ENCODE measurements around the gene IL15RA.

IL15RA gene

DNA sequence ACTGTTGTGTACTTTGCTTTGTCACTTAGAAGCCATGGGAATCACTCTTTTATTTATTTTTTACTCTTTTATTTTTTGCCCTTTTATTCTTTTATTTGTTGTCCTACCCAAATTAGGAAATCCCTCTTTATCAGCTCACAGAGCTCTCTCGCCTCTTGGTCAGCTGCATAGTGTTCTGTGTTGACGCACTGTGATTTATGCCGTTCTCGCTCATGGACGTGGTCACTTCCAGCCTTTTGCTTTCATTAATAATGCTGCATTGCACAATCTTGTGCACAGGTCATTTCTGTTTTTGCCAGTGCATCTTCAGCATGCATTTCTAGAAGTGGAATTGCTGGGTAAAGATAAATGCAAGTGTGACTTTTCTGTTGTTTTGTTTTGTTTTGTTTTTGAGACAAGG, 45.0 kb downstream of the IL15RA start:
- no peak for DNase-seq (ENCODE audit: low read depth)
- no peak overlapping the region for H3K4me3 ChIP-seq (ENCODE audit: low read depth, low read length)
- TF ChIP-seq, protein P1, sequence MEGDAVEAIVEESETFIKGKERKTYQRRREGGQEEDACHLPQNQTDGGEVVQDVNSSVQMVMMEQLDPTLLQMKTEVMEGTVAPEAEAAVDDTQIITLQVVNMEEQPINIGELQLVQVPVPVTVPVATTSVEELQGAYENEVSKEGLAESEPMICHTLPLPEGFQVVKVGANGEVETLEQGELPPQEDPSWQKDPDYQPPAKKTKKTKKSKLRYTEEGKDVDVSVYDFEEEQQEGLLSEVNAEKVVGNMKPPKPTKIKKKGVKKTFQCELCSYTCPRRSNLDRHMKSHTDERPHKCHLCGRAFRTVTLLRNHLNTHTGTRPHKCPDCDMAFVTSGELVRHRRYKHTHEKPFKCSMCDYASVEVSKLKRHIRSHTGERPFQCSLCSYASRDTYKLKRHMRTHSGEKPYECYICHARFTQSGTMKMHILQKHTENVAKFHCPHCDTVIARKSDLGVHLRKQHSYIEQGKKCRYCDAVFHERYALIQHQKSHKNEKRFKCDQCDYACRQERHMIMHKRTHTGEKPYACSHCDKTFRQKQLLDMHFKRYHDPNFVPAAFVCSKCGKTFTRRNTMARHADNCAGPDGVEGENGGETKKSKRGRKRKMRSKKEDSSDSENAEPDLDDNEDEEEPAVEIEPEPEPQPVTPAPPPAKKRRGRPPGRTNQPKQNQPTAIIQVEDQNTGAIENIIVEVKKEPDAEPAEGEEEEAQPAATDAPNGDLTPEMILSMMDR (IDR thresholded peaks at IDR 0.05; ENCODE audit: control insufficient read depth, extremely low read depth, insufficient read depth): no peak

DNA sequence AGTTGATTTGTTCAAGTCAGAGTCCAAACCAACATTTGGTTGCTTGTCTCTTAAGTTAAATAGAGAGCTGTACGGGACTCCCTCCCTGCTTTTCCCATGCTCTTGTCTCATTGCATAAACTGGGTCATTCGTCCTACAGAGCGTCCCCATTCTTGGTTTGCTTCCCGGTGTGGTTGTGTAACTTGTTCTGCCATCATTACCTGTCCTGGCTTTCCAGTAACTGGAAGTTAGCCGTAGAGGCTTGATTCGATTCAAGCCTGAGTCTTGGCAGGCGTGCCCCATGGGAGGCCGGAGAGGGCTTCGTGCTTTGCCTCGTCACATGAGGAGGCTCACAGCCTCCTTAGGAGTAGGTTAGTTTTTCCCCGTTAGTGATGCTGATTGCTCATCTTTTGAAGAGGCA, 47.1 kb downstream of the IL15RA start:
- H3K4me3 ChIP-seq (ENCODE audit: low read depth, low read length): no peak overlapping the region
- no peak for DNase-seq (ENCODE audit: low read depth)
- TF ChIP-seq, protein P1 (IDR thresholded peaks at IDR 0.05; ENCODE audit: control insufficient read depth, extremely low read depth, insufficient read depth): no peak

DNA sequence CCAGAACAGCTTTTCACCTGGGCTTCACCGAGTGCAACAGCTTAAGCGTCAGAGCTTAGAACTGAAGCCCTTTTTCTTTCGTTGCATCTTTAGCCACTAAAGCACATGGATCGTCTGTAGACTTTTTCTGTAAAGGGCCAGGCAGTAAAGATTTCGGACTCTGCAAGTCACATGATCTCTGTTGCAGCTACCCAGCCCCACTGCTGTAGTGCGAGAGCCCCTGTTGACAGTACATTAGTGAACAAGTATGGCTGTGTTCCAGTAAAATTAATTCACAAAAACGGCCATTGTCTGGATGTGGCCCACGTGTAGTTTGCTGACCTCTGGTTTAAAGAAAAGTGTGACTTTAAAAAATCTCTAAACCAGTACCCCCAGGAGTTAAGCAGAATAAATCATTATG, 47.9 kb downstream of the IL15RA start:
- TF ChIP-seq, protein P1 (IDR thresholded peaks at IDR 0.05; ENCODE audit: control insufficient read depth, extremely low read depth, insufficient read depth): no peak
- DNase-seq (ENCODE audit: low read depth): no peak
- no peak overlapping the region for H3K4me3 ChIP-seq (ENCODE audit: low read depth, low read length)

DNA sequence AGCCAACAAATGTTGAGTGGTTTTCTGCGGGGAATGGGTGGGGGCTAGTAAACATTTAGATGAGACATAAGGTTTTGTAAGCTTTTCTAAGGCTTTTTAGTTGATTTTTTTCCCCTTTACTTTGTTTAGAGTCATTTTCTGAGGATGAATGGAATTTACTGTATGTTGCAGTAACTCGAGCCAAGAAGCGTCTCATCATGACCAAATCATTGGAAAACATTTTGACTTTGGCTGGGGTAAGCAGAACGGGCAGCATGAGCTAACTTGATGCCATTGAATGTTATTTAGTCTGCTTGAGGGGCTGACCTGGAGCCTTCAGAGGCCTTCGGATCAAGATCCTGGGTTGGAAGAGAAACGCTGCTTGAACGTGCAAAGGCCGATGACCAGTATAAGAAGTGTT, 50.0 kb downstream of the IL15RA start:
- DNase-seq (ENCODE audit: low read depth): no peak
- TF ChIP-seq, protein P1 (IDR thresholded peaks at IDR 0.05; ENCODE audit: control insufficient read depth, extremely low read depth, insufficient read depth): no peak
- no peak overlapping the region for H3K4me3 ChIP-seq (ENCODE audit: low read depth, low read length)

DNA sequence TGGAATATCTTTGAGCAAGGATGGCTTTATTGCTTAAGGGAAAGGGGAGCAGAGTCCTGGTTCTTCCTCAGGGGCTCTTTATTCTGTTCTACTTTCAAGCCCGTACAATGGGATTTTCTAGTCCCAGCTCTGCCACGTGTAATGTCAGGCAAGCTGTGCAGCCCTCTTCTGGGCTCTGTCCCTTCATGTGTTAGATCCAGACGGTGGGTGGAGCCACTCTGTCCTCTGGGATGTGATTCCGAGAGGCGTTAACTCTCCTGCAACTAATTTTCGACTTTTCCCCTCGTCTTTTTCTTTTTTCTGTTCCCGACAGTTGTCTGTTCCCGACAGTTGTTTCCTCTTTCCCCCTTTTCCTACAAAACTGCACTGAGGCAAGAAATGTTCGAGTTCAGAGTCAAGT, 52.5 kb downstream of the IL15RA start:
- H3K4me3 ChIP-seq (ENCODE audit: low read depth, low read length): no peak overlapping the region
- TF ChIP-seq, protein P1 (IDR thresholded peaks at IDR 0.05; ENCODE audit: control insufficient read depth, extremely low read depth, insufficient read depth): no peak
- no peak for DNase-seq (ENCODE audit: low read depth)

DNA sequence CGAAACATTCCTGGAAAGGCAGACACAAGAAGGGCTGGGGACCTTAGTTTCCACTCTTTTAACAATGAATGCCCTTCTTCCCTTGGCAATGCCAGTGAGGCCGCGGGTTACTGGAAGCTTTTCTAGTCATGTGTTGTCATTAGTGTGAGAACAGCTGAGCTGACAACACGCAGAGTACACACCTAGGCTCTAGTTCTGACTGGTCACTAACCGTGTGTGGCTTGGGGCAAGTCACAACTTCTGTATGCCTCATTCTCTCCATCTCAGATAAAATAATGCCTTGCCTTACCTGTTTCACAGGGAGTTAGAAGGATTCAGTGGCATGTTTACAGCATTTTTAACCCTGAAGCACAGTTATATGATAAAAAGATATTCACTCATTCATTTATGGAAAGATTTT, 55.6 kb downstream of the IL15RA start:
- DNase-seq (ENCODE audit: low read depth): no peak
- H3K4me3 ChIP-seq (ENCODE audit: low read depth, low read length): no peak overlapping the region

DNA sequence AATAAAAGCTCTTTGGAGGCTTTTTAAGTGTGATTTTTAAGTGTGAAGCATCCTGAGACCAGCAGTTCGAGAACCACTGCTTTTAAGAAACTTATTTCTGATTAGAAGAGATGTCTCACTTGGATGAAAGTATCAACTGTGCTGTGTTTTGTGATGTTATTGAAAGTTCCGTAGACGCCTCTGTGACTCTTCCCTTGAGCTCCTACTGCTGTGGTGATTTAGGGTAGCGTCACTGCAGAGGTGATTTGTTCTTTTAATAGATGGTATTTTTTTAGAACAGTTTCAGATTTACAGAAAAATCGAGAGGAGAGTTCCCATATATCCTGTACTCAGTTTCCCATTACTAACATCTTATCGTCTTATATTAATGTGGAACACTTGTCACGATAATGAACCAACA, 57.8 kb downstream of the IL15RA start:
- TF ChIP-seq, protein P1 (IDR thresholded peaks at IDR 0.05; ENCODE audit: control insufficient read depth, extremely low read depth, insufficient read depth): no peak
- H3K4me3 ChIP-seq (ENCODE audit: low read depth, low read length): no peak overlapping the region
- DNase-seq (ENCODE audit: low read depth): no peak

More for the DNA sequence above, 55.6 kb downstream of the IL15RA start:
- TF ChIP-seq, protein P1 (IDR thresholded peaks at IDR 0.05; ENCODE audit: control insufficient read depth, extremely low read depth, insufficient read depth): no peak

Measured in LNCaP clone FGC (cell line).